Transverse colon (tissue), 4 donors: ENCODE measurements around the gene MAP4K3.

Experiments
- CTCF ChIP-seq, 5 experiments: fragments of 200-600 bp in 3 of 5; fragments of 450-650 bp in 2 of 5; sonication (generic) in 3 of 5; IDR thresholded peaks; 1 replicate in 2 of 5; 2 replicates in 3 of 5; pipeline ENCODE4 v1.5.1; 2016 to 2017; ENCODE audit warnings: antibody characterized with exemption in 5 of 5, inconsistent platforms in 3 of 5, mild to moderate bottlenecking in 2 of 5, moderate library complexity in 1 of 5
- POLR2A ChIP-seq: fragments of 450-650 bp; IDR thresholded peaks from one replicate; pipeline ENCODE4 v1.6.1; 2016; ENCODE audit warnings: antibody characterized with exemption, mild to moderate bottlenecking, moderate library complexity
- POLR2AphosphoS5 ChIP-seq, 3 donors: sonication (generic); formaldehyde crosslinking; IDR thresholded peaks; one replicate each; pipeline ENCODE4 v1.6.1; 2016; ENCODE audit warnings: antibody characterized with exemption in 3 of 3

DNA sequence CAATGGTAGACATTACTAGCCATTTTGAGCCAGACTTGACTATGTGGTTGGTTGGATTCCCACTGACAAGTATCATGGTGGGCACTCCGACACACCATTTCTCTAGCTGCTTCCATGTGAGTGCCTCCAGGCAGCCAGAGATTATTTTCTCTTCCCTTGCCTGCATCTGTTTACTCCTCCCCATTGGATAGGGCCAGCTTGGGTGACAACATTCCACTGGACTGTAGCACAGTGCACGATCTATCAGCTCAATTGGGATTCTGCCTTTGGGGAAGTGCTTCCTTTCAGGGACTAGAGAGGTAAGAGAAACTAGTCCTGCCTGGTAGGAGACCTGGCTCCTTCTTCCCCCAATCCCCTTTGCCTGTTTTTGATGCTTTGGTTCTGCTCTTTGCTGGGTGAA lies 49.0 kb upstream of the MAP4K3 start:
- TF ChIP-seq POLR2AphosphoS5 (IDR thresholded peaks at IDR 0.05) (no peak), POLR2A (no peak), CTCF (IDR thresholded peaks at IDR 0.05) (no peak)
